ENCODE data around the gene ARFGAP3.

Gene ARFGAP3

GRCh38 chr22:42811459-42811858 is 45.6 kb downstream of the ARFGAP3 start:
- no peaks in the 10 kb centered on the region for H3K9me3 ChIP-seq (ENCODE audit: control insufficient read depth in 5 of 5, low read length in 5 of 5)
- H3K9ac ChIP-seq (ENCODE audit: low read length in 5 of 5): no peak overlapping the region
- H3K4me1 ChIP-seq (ENCODE audit: control insufficient read depth in 5 of 5, insufficient read depth in 5 of 5, low read length in 5 of 5): peaks cover 4 to 11% (median 7%) of the 10 kb centered on the region in 5 donors
- H3K36me3 ChIP-seq (ENCODE audit: control insufficient read depth in 5 of 5, insufficient read depth in 5 of 5, low read length in 5 of 5): peaks cover 20 to 87% (median 65%) of the 10 kb centered on the region in 5 donors
- H3K27ac ChIP-seq (ENCODE audit: low read depth, low read length): no peak overlapping the region
- H3K27me3 ChIP-seq (ENCODE audit: control insufficient read depth in 5 of 5, insufficient read depth in 4 of 5, low read length in 5 of 5): no peaks in the 10 kb centered on the region
- no peak overlapping the region for H3K4me3 ChIP-seq (ENCODE audit: low read depth in 1 of 5, low read length in 5 of 5)

- Histone ChIP-seq H3K36me3 (ENCODE audit: control insufficient read depth in 5 of 5, insufficient read depth in 5 of 5, low read length in 5 of 5) (peaks cover 12 to 83% (median 66%) of the 10 kb centered on the region in 5 donors), H3K27ac (ENCODE audit: low read depth, low read length) (no peak overlapping the region), H3K27me3 (ENCODE audit: control insufficient read depth in 5 of 5, insufficient read depth in 4 of 5, low read length in 5 of 5) (no peaks in the 10 kb centered on the region)
Measured at GRCh38 chr22:42808521-42808920, 48.6 kb downstream of the ARFGAP3 start.

GRCh38 chr22:42807185-42807584 is 49.9 kb downstream of the ARFGAP3 start:
- Histone ChIP-seq H3K27ac (ENCODE audit: low read depth, low read length) (no peak overlapping the region), H3K4me3 (ENCODE audit: low read depth in 1 of 5, low read length in 5 of 5) (no peak overlapping the region), H3K27me3 (ENCODE audit: control insufficient read depth in 5 of 5, insufficient read depth in 4 of 5, low read length in 5 of 5) (no peaks in the 10 kb centered on the region), H3K9me3 (ENCODE audit: control insufficient read depth in 5 of 5, low read length in 5 of 5) (no peaks in the 10 kb centered on the region), H3K9ac (ENCODE audit: low read length in 5 of 5) (no peak overlapping the region), H3K4me1 (ENCODE audit: control insufficient read depth in 5 of 5, insufficient read depth in 5 of 5, low read length in 5 of 5) (peaks cover 6 to 29% (median 19%) of the 10 kb centered on the region in 5 donors), H3K36me3 (ENCODE audit: control insufficient read depth in 5 of 5, insufficient read depth in 5 of 5, low read length in 5 of 5) (peaks cover 12 to 78% (median 62%) of the 10 kb centered on the region in 5 donors)

More at GRCh38 chr22:42808521-42808920, 48.6 kb downstream of the ARFGAP3 start:
- H3K9me3 ChIP-seq (ENCODE audit: control insufficient read depth in 5 of 5, low read length in 5 of 5): no peaks in the 10 kb centered on the region
- peak overlapping the region in 1 of 5 donors; percentile 21 for H3K9ac ChIP-seq (ENCODE audit: low read length in 5 of 5)
- peaks cover 6 to 24% (median 16%) of the 10 kb centered on the region in 5 donors for H3K4me1 ChIP-seq (ENCODE audit: control insufficient read depth in 5 of 5, insufficient read depth in 5 of 5, low read length in 5 of 5)
- H3K4me3 ChIP-seq (ENCODE audit: low read depth in 1 of 5, low read length in 5 of 5): no peak overlapping the region

DNA sequence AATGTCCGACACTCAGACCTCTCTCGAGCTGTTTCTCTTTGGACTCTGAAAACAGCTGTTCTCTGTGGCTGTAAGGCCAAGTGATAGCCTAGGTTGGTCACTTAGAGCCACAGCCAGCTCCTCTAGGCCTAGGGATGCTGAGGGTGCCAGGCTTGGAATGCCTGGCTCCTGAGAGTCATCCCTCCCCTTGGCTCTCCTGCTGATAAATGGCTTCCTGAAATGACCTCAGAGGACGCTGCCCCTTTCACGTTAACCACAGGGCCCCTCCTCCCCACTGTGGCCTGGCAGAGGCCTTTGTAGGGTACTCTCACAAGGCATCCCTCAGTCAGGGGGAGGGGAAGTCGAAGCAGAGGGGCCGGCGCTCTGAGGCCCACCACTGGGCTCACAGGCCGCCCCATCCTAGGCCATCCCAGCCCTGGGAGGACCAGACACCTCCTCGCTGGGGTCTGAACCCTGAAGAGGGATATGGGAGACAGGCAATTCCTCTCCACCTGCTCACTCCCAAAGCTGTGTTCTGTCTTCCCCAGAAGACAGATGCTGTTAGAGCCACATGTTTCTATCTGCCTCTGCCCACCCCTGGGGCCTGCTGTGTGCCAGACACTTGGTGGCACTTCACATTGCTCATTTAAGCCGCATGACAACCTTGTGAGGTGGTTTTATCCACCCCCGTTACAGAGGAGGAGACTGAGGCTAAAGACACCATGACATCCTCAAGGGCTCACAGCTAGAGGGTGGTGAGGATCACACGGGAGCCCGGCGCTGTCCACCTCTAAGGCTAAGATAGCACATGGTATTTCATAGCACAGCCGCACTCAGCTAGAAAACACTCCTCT is 50.9 kb downstream of the ARFGAP3 start:
- Histone ChIP-seq H3K27ac (ENCODE audit: low read depth, low read length) (no peak overlapping the region), H3K36me3 (ENCODE audit: control insufficient read depth in 5 of 5, insufficient read depth in 5 of 5, low read length in 5 of 5) (peaks cover 8 to 81% (median 62%) of the 10 kb centered on the region in 5 donors), H3K4me1 (ENCODE audit: control insufficient read depth in 5 of 5, insufficient read depth in 5 of 5, low read length in 5 of 5) (peaks cover 6 to 29% (median 19%) of the 10 kb centered on the region in 5 donors), H3K9me3 (ENCODE audit: control insufficient read depth in 5 of 5, low read length in 5 of 5) (no peaks in the 10 kb centered on the region), H3K9ac (ENCODE audit: low read length in 5 of 5) (peak overlapping the region in 1 of 5 donors; percentile 38), H3K27me3 (ENCODE audit: control insufficient read depth in 5 of 5, insufficient read depth in 4 of 5, low read length in 5 of 5) (no peaks in the 10 kb centered on the region), H3K4me3 (ENCODE audit: low read depth in 1 of 5, low read length in 5 of 5) (no peak overlapping the region)

GRCh38 chr22:42805016-42805997 is 51.8 kb downstream of the ARFGAP3 start:
- Histone ChIP-seq H3K4me1 (ENCODE audit: control insufficient read depth in 5 of 5, insufficient read depth in 5 of 5, low read length in 5 of 5) (peaks cover 6 to 29% (median 19%) of the 10 kb centered on the region in 5 donors), H3K36me3 (ENCODE audit: control insufficient read depth in 5 of 5, insufficient read depth in 5 of 5, low read length in 5 of 5) (peaks cover 5 to 81% (median 61%) of the 10 kb centered on the region in 5 donors), H3K4me3 (ENCODE audit: low read depth in 1 of 5, low read length in 5 of 5) (no peak overlapping the region), H3K27ac (ENCODE audit: low read depth, low read length) (no peak overlapping the region), H3K9ac (ENCODE audit: low read length in 5 of 5) (peak overlapping the region in 1 of 5 donors; percentile 38), H3K27me3 (ENCODE audit: control insufficient read depth in 5 of 5, insufficient read depth in 4 of 5, low read length in 5 of 5) (no peaks in the 10 kb centered on the region), H3K9me3 (ENCODE audit: control insufficient read depth in 5 of 5, low read length in 5 of 5) (no peaks in the 10 kb centered on the region)

GRCh38 chr22:42803389-42803788 is 53.7 kb downstream of the ARFGAP3 start:
- Histone ChIP-seq H3K36me3 (ENCODE audit: control insufficient read depth in 5 of 5, insufficient read depth in 5 of 5, low read length in 5 of 5) (peaks cover 0 to 80% (median 64%) of the 10 kb centered on the region in 5 donors), H3K4me3 (ENCODE audit: low read depth in 1 of 5, low read length in 5 of 5) (no peak overlapping the region), H3K9ac (ENCODE audit: low read length in 5 of 5) (peak overlapping the region in 1 of 5 donors; percentile 36), H3K27ac (ENCODE audit: low read depth, low read length) (no peak overlapping the region), H3K9me3 (ENCODE audit: control insufficient read depth in 5 of 5, low read length in 5 of 5) (no peaks in the 10 kb centered on the region), H3K4me1 (ENCODE audit: control insufficient read depth in 5 of 5, insufficient read depth in 5 of 5, low read length in 5 of 5) (peaks cover 3 to 25% (median 15%) of the 10 kb centered on the region in 5 donors), H3K27me3 (ENCODE audit: control insufficient read depth in 5 of 5, insufficient read depth in 4 of 5, low read length in 5 of 5) (no peaks in the 10 kb centered on the region)

- Histone ChIP-seq H3K27me3 (ENCODE audit: control insufficient read depth in 5 of 5, insufficient read depth in 4 of 5, low read length in 5 of 5) (no peaks in the 10 kb centered on the region), H3K4me3 (ENCODE audit: low read depth in 1 of 5, low read length in 5 of 5) (no peak overlapping the region), H3K9me3 (ENCODE audit: control insufficient read depth in 5 of 5, low read length in 5 of 5) (no peaks in the 10 kb centered on the region), H3K9ac (ENCODE audit: low read length in 5 of 5) (no peak overlapping the region), H3K4me1 (ENCODE audit: control insufficient read depth in 5 of 5, insufficient read depth in 5 of 5, low read length in 5 of 5) (peaks cover 4 to 34% (median 19%) of the 10 kb centered on the region in 5 donors), H3K27ac (ENCODE audit: low read depth, low read length) (no peak overlapping the region), H3K36me3 (ENCODE audit: control insufficient read depth in 5 of 5, insufficient read depth in 5 of 5, low read length in 5 of 5) (peaks cover 2 to 77% (median 60%) of the 10 kb centered on the region in 5 donors)
Measured at GRCh38 chr22:42801252-42802080, 55.6 kb downstream of the ARFGAP3 start.

- peak overlapping the region in 1 of 5 donors; percentile 2 for H3K9ac ChIP-seq (ENCODE audit: low read length in 5 of 5)
- H3K36me3 ChIP-seq (ENCODE audit: control insufficient read depth in 5 of 5, insufficient read depth in 5 of 5, low read length in 5 of 5): peaks cover 2 to 72% (median 52%) of the 10 kb centered on the region in 5 donors
- peaks cover 2 to 26% (median 12%) of the 10 kb centered on the region in 5 donors for H3K4me1 ChIP-seq (ENCODE audit: control insufficient read depth in 5 of 5, insufficient read depth in 5 of 5, low read length in 5 of 5)
- no peaks in the 10 kb centered on the region for H3K27me3 ChIP-seq (ENCODE audit: control insufficient read depth in 5 of 5, insufficient read depth in 4 of 5, low read length in 5 of 5)
- no peak overlapping the region for H3K4me3 ChIP-seq (ENCODE audit: low read depth in 1 of 5, low read length in 5 of 5)
- no peak overlapping the region for H3K27ac ChIP-seq (ENCODE audit: low read depth, low read length)
- H3K9me3 ChIP-seq (ENCODE audit: control insufficient read depth in 5 of 5, low read length in 5 of 5): no peaks in the 10 kb centered on the region
Measured at GRCh38 chr22:42800451-42801251, 56.4 kb downstream of the ARFGAP3 start.
